Body of pancreas (tissue), 4 donors: Measurements from ENCODE around the gene WIPF2. TPM values are rescaled to one million over a fixed set of nuclear protein-coding genes. Genes with fewer than 3 reads are reported as not detected.

Experiments used
- ATAC-seq: fragments of 150-250 bp; one replicate; pipeline ENCODE4 v1.9.1; 2016
- DNase-seq, 4 donors: peaks; one replicate each; pipeline ENCODE4 v3.0.0-alpha.2; 2019
- H3K27ac ChIP-seq, 4 donors: fragments of 200-600 bp; sonication (generic); 1 replicate in 3 of 4; 2 replicates in 1 of 4; pipeline versions ENCODE4 v1.5.1 to v1.6.1; 2016 to 2019; ENCODE audit warnings: mild to moderate bottlenecking in 1 of 4, mixed read lengths in 1 of 4, moderate library complexity in 1 of 4
- H3K27me3 ChIP-seq, 2 donors: fragments of 200-600 bp; sonication (generic); one replicate each; pipeline ENCODE4 v1.6.0; 2016; ENCODE audit warnings: mild to moderate bottlenecking in 1 of 2
- H3K36me3 ChIP-seq, 2 donors: fragments of 200-600 bp; sonication (generic); replicated peaks in 1 of 2; 2 replicates each; pipeline ENCODE4 v1.5.1; 2016; ENCODE audit warnings: low read depth in 2 of 2; ENCODE audit not compliant: insufficient read depth in 1 of 2
- H3K4me1 ChIP-seq: fragments of 200-600 bp; sonication (generic); one replicate; pipeline ENCODE4 v1.6.0; 2016
- H3K4me3 ChIP-seq, 2 donors: fragments of 200-600 bp; sonication (generic); 1 replicate in 1 of 2; 2 replicates in 1 of 2; pipeline ENCODE4 v1.5.1; 2016 to 2019
- H3K9me3 ChIP-seq, 3 donors: fragments of 200-600 bp; sonication (generic); 1 replicate in 2 of 3; 2 replicates in 1 of 3; pipeline ENCODE4 v1.5.1; 2016
- POLR2A ChIP-seq, 3 donors: fragments of 450-650 bp; IDR thresholded peaks; one replicate each; pipeline ENCODE4 v1.6.1; 2016; ENCODE audit warnings: antibody characterized with exemption in 3 of 3, mild to moderate bottlenecking in 2 of 3
- WGBS, 2 donors: methylation state at CpG; one replicate each; pipeline ENCODE4 v1.1.5; 2017; 5-methylcytosine and 5-hydroxymethylcytosine counted together
- intact Hi-C: fragments of 100-400 bp; cut with DNase I; formaldehyde crosslinking; loops from one replicate; pipeline ENCODE4 v1.15.1; 2023
- total RNA-seq, 2 donors: library from RNA; depleted of rRNA; stranded (reverse); fragments of >200 nt; gene quantifications; one replicate each; pipeline ENCODE4 v1.1.0, GENCODE V29; 2016
- TF ChIP-seq, protein P1 (sequence below), 7 experiments: fragments of 450-650 bp in 4 of 7; fragments of 200-600 bp in 3 of 7; sonication (generic) in 3 of 7; IDR thresholded peaks; one replicate each; pipeline ENCODE4 v1.5.1; 2016 to 2019; ENCODE audit warnings: antibody characterized with exemption in 7 of 7

The WIPF2 gene
- total RNA-seq, 2 donors from 2014 or later, result 4.9 to 7.5 TPM

DNA sequence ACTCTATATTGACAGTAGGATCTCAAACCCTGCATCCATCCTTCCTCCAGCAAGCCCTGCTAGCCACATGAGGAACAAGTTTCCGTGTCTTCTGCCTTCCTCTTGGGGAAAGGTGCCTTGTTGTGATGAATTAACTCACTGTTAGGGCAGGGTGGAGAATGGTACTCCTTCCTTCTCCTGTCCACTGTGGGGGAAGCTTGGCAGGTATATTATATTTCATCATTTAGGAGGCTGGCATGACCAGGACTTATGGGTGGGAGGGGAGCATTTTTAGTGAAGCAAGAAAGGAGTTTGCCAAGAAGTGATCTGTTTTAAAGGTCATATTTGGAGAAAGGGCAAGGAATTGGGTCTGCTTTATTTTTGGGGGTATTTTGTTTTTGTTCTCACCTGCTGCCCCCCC lies 59.3 kb downstream of the WIPF2 start:
- intact Hi-C loops, result no loop called here
- no peak overlapping the region for H3K27ac ChIP-seq
- no peak for TF ChIP-seq POLR2A (IDR thresholded peaks at IDR 0.05)
- TF ChIP-seq, protein P1, sequence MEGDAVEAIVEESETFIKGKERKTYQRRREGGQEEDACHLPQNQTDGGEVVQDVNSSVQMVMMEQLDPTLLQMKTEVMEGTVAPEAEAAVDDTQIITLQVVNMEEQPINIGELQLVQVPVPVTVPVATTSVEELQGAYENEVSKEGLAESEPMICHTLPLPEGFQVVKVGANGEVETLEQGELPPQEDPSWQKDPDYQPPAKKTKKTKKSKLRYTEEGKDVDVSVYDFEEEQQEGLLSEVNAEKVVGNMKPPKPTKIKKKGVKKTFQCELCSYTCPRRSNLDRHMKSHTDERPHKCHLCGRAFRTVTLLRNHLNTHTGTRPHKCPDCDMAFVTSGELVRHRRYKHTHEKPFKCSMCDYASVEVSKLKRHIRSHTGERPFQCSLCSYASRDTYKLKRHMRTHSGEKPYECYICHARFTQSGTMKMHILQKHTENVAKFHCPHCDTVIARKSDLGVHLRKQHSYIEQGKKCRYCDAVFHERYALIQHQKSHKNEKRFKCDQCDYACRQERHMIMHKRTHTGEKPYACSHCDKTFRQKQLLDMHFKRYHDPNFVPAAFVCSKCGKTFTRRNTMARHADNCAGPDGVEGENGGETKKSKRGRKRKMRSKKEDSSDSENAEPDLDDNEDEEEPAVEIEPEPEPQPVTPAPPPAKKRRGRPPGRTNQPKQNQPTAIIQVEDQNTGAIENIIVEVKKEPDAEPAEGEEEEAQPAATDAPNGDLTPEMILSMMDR (IDR thresholded peaks at IDR 0.05), result no peak
- peaks cover 2% of the 10 kb centered on the region for H3K4me1 ChIP-seq
- ATAC-seq (no peak), DNase-seq (no peak)
- H3K27me3 ChIP-seq, result no peaks in the 10 kb centered on the region
- H3K9me3 ChIP-seq, result no peaks in the 10 kb centered on the region
- 77 to 88% methylated on average over 1 of the region's 1 CpG for WGBS, 2 donors
- no peak overlapping the region for H3K4me3 ChIP-seq
- H3K36me3 ChIP-seq, result peaks cover 16 to 37% of the 10 kb centered on the region in 2 donors

DNA sequence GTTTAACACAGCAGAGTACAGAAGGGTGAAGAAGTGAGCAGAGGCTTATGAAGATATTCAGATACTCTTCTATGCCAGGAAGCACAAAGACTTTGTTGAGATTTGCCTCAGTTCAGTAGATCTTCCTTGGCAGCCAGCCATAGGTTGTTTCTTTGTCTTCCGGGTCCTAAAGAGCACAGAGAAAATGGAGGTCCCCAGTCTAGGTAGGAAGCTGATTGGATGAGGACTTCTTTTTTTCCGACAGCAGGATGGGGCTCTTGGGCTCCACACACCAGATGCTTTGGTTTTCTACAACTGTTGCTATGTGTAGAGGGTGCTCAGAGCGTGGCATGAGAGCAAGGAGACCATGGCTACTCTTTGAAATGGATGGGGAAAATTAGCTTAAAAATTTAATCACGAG lies 60.3 kb downstream of the WIPF2 start:
- ATAC-seq, result no peak
- H3K27me3 ChIP-seq, result no peaks in the 10 kb centered on the region
- peaks cover 13 to 33% of the 10 kb centered on the region in 2 donors for H3K36me3 ChIP-seq
- H3K9me3 ChIP-seq, result no peaks in the 10 kb centered on the region
- 95 to 97% methylated on average over 4 of the region's 4 CpGs for WGBS, 2 donors
- no peak overlapping the region for H3K4me3 ChIP-seq
- DNase-seq, result no peak
- peaks cover 12% of the 10 kb centered on the region for H3K4me1 ChIP-seq
- no peak overlapping the region for H3K27ac ChIP-seq
- no peak for TF ChIP-seq POLR2A (IDR thresholded peaks at IDR 0.05)
- TF ChIP-seq, protein P1 (IDR thresholded peaks at IDR 0.05), result no peak
- intact Hi-C loops, result no loop called here

DNA sequence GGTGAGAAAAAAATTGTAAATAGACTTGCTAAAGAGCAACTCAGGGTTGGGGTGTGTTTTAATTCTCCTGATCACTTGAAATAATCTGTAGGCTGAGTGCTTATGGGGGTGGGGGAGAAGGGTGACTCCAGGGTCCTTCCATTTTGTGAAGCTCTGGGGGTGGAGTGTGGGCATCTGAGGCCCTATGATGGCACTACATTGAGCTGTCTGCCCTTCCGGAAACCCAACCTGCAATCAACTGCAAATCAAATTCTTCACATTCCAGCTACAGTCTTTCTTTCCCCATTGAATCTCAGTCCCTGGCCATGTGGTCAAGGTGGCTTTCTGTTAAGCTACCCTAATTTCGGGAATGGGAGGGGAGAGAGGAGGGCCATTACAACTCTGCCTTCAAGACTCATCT lies 62.6 kb downstream of the WIPF2 start:
- Histone ChIP-seq H3K4me3 (no peak overlapping the region), H3K27me3 (no peaks in the 10 kb centered on the region), H3K4me1 (peaks cover 21% of the 10 kb centered on the region), H3K36me3 (peaks cover 4 to 25% of the 10 kb centered on the region in 2 donors), H3K9me3 (no peaks in the 10 kb centered on the region), H3K27ac (peak overlapping the region in 1 of 4 donors; percentile 8)
- 61 to 76% methylated on average over 2 of the region's 2 CpGs for WGBS, 2 donors
- ATAC-seq (no peak), DNase-seq (no peak)
- TF ChIP-seq, protein P1 (IDR thresholded peaks at IDR 0.05), result no peak
- no peak for TF ChIP-seq POLR2A (IDR thresholded peaks at IDR 0.05)
- intact Hi-C loops, result no loop called here

DNA sequence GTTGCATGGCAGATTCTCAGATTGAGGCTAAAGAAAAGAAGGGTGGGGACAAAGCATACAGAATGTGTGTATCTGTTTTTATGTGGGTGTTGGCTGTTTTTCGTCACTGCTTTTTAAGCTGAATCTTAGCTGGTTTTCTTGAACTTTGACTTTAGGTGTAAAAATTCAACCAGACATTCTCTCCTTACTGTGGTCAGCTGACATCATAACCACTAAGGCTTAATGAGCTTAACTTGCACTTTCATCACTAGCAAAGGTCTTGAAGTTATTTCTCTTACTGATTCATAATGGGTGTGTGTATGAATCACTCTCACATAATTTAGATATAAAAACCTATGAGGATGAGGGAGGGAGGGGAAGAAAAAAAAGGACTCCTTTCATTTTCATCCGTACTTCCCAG lies 64.6 kb downstream of the WIPF2 start:
- Histone ChIP-seq H3K27me3 (no peaks in the 10 kb centered on the region), H3K27ac (peak overlapping the region; percentile 11 to 68 (median 52)), H3K4me3 (no peak overlapping the region), H3K9me3 (no peaks in the 10 kb centered on the region), H3K4me1 (peaks cover 21% of the 10 kb centered on the region), H3K36me3 (peaks cover 0 to 8% of the 10 kb centered on the region in 2 donors)
- intact Hi-C loops, result no loop called here
- no peak for ATAC-seq
- no peak for TF ChIP-seq POLR2A (IDR thresholded peaks at IDR 0.05)
- TF ChIP-seq, protein P1 (IDR thresholded peaks at IDR 0.05), result no peak
- DNase-seq, result no peak
- 27 to 36% methylated on average over 2 of the region's 2 CpGs for WGBS, 2 donors

DNA sequence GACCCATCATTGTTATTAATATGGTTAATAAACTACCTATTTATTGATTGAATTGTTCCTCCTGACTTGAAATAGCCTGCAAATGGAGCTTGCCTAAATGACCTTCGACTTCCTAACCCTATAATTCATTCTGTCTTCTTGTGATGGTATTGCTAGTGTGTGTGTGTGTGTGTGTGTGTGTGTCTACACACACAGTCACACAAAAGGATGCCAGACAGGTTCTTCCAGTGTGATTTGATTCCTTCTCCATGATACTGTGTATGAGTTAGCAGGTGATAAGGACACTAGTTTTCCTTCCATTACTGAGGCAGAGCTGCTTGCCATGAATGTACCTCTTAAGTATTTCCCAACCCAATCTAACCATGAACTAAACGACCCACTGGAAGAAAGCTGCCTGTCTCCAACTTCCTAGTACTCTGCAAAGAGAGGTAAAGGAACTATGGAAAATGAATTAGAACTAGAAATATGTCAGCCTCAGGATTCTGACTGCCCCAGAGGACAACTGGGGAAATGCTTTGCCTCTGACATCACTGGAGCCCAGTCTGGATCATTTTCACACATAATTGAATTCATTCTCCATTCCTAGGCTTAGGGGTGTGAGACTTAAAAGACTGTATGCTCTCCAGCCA lies 65.1 kb downstream of the WIPF2 start:
- Histone ChIP-seq H3K4me3 (no peak overlapping the region), H3K27me3 (no peaks in the 10 kb centered on the region), H3K27ac (peak overlapping the region; percentile 11 to 68 (median 52)), H3K9me3 (no peaks in the 10 kb centered on the region), H3K4me1 (peaks cover 21% of the 10 kb centered on the region), H3K36me3 (peaks cover 0 to 8% of the 10 kb centered on the region in 2 donors)
- 12 to 15% methylated on average over 2 of the region's 2 CpGs for WGBS, 2 donors
- TF ChIP-seq, protein P1 (IDR thresholded peaks at IDR 0.05), result peak in 3 of 7 experiments; percentile 13 to 23 (median 17)
- no peak for TF ChIP-seq POLR2A (IDR thresholded peaks at IDR 0.05)
- intact Hi-C loops, result no loop called here
- ATAC-seq (no peak), DNase-seq (peak in 2 of 4 donors; percentile 32 to 45)
